Measurements from ENCODE around the gene COQ4.

The COQ4 gene

DNA sequence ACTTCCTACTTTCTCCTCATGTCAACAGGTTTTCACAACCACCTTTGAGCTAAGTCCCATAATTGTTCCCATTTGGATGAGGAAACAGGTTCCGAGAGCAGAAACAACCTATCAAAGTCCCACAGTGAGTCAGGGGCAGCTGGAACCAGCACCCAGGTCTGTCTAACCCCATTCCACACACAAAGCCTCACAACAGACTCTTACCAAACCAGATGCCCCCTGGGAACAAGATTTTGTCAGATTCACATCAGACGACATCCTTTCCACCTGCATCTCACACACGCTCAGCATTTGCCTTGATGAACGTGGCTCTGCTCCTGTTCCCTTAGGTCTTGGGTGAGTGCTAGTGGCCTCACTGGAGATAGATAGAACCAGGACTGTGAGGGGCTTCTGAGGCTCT, 29.5 kb upstream of the COQ4 start:
- TF ChIP-seq, protein P1, sequence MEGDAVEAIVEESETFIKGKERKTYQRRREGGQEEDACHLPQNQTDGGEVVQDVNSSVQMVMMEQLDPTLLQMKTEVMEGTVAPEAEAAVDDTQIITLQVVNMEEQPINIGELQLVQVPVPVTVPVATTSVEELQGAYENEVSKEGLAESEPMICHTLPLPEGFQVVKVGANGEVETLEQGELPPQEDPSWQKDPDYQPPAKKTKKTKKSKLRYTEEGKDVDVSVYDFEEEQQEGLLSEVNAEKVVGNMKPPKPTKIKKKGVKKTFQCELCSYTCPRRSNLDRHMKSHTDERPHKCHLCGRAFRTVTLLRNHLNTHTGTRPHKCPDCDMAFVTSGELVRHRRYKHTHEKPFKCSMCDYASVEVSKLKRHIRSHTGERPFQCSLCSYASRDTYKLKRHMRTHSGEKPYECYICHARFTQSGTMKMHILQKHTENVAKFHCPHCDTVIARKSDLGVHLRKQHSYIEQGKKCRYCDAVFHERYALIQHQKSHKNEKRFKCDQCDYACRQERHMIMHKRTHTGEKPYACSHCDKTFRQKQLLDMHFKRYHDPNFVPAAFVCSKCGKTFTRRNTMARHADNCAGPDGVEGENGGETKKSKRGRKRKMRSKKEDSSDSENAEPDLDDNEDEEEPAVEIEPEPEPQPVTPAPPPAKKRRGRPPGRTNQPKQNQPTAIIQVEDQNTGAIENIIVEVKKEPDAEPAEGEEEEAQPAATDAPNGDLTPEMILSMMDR (IDR thresholded peaks at IDR 0.05): no peak
- no peak for DNase-seq (ENCODE audit: low spot score)
- no peak overlapping the region for H3K4me3 ChIP-seq
- H3K27ac ChIP-seq: no peak overlapping the region

DNA sequence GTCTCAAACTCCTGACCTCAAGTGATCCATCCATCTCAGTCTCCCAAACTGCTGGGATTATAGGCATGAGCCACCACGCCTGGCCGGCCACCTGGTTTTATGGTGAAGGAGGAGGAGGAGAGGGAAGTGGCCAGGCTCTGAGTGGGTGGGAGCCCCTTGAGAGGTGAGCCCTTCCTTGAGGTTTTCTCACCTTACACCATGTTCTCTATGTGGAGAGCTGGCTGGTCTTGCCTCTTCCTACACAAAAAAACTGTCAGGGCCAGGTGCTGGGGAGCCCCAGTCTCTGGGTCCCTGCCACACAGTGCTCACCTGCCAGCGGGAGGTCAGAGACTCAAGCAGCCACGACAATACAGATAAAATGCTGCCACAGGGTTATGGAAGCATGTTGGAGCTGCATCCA, 28.5 kb upstream of the COQ4 start:
- DNase-seq (ENCODE audit: low spot score): no peak
- TF ChIP-seq, protein P1 (IDR thresholded peaks at IDR 0.05): no peak

GRCh38 chr9:128296340-128297220, 26.1 kb upstream of the COQ4 start:
- no peak overlapping the region for H3K4me3 ChIP-seq
- no peak for DNase-seq (ENCODE audit: low spot score)
- H3K27ac ChIP-seq: no peak overlapping the region
- TF ChIP-seq, protein P1 (IDR thresholded peaks at IDR 0.05): no peak

More for the DNA sequence above, 28.5 kb upstream of the COQ4 start:
- Histone ChIP-seq H3K4me3 (no peak overlapping the region), H3K27ac (no peak overlapping the region)

- no peak for DNase-seq (ENCODE audit: low spot score)
- Histone ChIP-seq H3K4me3 (no peak overlapping the region), H3K27ac (no peak overlapping the region)
- TF ChIP-seq, protein P1 (IDR thresholded peaks at IDR 0.05): no peak
Observed at GRCh38 chr9:128297221-128297773, 25.3 kb upstream of the COQ4 start.

GRCh38 chr9:128298535-128299482, 23.8 kb upstream of the COQ4 start:
- no peak for DNase-seq (ENCODE audit: low spot score)
- H3K4me3 ChIP-seq: no peak overlapping the region
- TF ChIP-seq, protein P1 (IDR thresholded peaks at IDR 0.05): no peak
- H3K27ac ChIP-seq: no peak overlapping the region

GRCh38 chr9:128304136-128304970, 18.3 kb upstream of the COQ4 start:
- TF ChIP-seq, protein P1 (IDR thresholded peaks at IDR 0.05): no peak
- H3K27ac ChIP-seq: no peak overlapping the region
- no peak overlapping the region for H3K4me3 ChIP-seq
- no peak for DNase-seq (ENCODE audit: low spot score)
